RWPE1 (cell line): ENCODE data around the gene SH3PXD2A.
"Not testable (repeated sequence)": the region's sequence is repeated elsewhere in the genome, so short reads cannot be mapped to it uniquely, and the experiment has no call there.

Experiments
- CTCF ChIA-PET: fragments of 350-600 bp; sonication (Branson Sonifier 250); formaldehyde crosslinking; extraction: SDS; loops from one replicate; lab custom pipeline; 2021; lab: Yijun Ruan, JAX
- POLR2A ChIA-PET: fragments of 400-600 bp; formaldehyde crosslinking; extraction: SDS; loops from one replicate; lab custom pipeline; 2020; ENCODE audit warnings: antibody characterized with exemption; ENCODE audit not compliant: low non-redundant PET; lab: Yijun Ruan, JAX
- DNase-seq: peaks from one replicate; pipeline ENCODE4 v3.0.0; 2012; ENCODE audit warnings: low spot score
- H3K27ac ChIP-seq: fragments of 450-650 bp; 2 replicates; pipeline ENCODE4 v1.5.1; 2017
- TF ChIP-seq, protein P1 (sequence below): fragments of 450-650 bp; conservative IDR thresholded peaks from 2 replicates; pipeline ENCODE4 v1.5.1; 2017; ENCODE audit warnings: low read depth, mild to moderate bottlenecking

Gene SH3PXD2A

DNA sequence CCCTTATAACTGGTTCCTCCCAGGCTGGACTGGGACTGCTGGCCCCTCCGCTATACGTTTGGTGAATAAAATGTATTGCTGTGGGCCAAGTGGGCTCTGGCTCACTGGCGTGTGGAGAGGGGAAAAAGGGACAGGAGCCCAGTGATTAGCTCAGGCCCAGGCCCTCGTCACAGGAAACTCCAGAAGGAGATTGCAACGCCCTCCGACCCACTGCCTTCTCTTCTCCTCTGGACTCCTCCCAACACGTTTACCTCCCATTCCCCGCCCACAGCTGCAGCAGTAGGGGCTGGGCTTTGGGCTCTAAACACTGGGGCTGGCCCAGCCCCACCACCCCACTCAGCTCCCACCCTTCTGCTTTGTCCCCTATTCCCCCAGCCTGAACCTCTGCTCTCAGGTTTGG lies 188.0 kb downstream of the SH3PXD2A start:
- TF ChIP-seq, protein P1, sequence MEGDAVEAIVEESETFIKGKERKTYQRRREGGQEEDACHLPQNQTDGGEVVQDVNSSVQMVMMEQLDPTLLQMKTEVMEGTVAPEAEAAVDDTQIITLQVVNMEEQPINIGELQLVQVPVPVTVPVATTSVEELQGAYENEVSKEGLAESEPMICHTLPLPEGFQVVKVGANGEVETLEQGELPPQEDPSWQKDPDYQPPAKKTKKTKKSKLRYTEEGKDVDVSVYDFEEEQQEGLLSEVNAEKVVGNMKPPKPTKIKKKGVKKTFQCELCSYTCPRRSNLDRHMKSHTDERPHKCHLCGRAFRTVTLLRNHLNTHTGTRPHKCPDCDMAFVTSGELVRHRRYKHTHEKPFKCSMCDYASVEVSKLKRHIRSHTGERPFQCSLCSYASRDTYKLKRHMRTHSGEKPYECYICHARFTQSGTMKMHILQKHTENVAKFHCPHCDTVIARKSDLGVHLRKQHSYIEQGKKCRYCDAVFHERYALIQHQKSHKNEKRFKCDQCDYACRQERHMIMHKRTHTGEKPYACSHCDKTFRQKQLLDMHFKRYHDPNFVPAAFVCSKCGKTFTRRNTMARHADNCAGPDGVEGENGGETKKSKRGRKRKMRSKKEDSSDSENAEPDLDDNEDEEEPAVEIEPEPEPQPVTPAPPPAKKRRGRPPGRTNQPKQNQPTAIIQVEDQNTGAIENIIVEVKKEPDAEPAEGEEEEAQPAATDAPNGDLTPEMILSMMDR: no peak
- peak overlapping the region; percentile 34 for H3K27ac ChIP-seq
- ChIA-PET POLR2A (interaction anchor here (0.9 kb wide), 1 partner anchor 9 kb away, joined by 3 read pairs; no protein-coding TSS in a partner anchor), CTCF (interaction anchor here (0.6 kb wide), 1 partner anchor 456 kb away, joined by 3 read pairs; no protein-coding TSS in a partner anchor)
- no peak for DNase-seq

DNA sequence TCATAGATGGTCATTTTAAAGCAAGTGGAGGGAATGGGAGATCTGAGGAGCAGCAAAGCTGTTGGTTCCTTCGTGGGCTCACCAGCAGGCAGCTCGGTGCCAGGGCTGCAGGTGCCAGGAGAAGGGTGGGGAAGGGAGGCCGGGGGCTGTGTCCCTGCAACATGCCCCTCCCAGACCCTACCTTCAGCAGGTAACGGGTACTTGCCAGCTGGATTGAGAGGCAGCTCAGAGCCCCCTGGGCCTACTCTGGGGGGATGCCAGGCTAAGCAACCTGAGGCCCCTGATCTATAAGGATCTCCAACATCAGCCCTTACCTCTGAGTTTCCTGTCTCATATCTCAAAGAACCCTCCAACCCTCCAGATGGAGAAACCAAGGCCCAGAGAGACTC lies 188.6 kb downstream of the SH3PXD2A start:
- TF ChIP-seq, protein P1: no peak
- ChIA-PET CTCF (interaction anchor here (0.5 to 1.2 kb wide), 3 partner anchors 30 to 221 kb away, joined by 3 to 4 read pairs (median 4); no protein-coding TSS in a partner anchor), POLR2A (interaction anchor here (0.9 kb wide), 1 partner anchor 10 kb away, joined by 3 read pairs; no protein-coding TSS in a partner anchor)
- peak overlapping the region; percentile 34 for H3K27ac ChIP-seq
- no peak for DNase-seq

- no peak for DNase-seq
- H3K27ac ChIP-seq: peak overlapping the region; percentile 59
- TF ChIP-seq, protein P1: no peak
- POLR2A ChIA-PET: interaction anchor here (0.9 kb wide), 1 partner anchor 10 kb away, joined by 3 read pairs; no protein-coding TSS in a partner anchor
- CTCF ChIA-PET: interaction anchor here (0.5 to 1.3 kb wide), 4 partner anchors 31 to 222 kb away, joined by 3 to 4 read pairs (median 4); no protein-coding TSS in a partner anchor
Observed at GRCh38 chr10:103666087-103666761, 189.2 kb downstream of the SH3PXD2A start.

DNA sequence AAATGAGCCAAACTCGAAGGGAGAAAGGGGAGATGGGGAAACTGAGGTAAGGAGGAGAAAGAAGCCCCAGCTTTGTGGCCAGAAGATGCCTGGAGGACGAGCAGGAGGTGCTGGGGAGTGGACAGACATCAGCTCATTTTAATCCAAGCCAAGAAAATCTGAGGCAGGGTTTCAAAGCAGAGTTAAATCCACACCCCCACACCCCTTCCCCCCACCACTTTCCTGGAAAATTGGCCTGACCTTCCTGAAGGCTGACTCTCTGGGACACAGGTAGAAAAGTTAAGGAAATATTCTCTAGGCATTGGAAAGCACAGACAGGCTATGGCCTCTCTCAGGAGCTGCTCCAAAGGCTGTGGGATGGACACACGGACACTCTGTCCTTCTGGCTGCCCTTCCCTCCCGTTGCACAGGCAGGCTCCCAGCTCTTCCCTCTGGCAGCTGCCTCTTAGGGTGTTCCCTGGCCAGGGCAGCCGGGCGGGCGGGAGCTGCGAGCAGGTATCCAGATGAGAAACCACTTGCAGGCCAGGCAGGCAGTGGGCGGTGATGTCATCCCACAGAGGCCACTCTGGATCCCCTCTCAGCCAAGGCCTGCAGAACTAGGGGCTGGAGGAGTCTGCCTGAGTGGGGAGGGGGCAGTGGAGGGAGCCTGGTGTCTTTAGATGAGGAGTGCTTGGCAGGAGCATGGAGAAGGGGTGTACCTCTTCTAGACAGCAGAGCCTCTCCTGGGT lies 190.1 kb downstream of the SH3PXD2A start:
- TF ChIP-seq, protein P1: no peak
- ChIA-PET CTCF (interaction anchor here (1.2 to 1.3 kb wide), 2 partner anchors 32 to 60 kb away, joined by 3 to 4 read pairs; no protein-coding TSS in a partner anchor), POLR2A (no interaction called here)
- H3K27ac ChIP-seq: peak overlapping the region; percentile 59
- no peak for DNase-seq

DNA sequence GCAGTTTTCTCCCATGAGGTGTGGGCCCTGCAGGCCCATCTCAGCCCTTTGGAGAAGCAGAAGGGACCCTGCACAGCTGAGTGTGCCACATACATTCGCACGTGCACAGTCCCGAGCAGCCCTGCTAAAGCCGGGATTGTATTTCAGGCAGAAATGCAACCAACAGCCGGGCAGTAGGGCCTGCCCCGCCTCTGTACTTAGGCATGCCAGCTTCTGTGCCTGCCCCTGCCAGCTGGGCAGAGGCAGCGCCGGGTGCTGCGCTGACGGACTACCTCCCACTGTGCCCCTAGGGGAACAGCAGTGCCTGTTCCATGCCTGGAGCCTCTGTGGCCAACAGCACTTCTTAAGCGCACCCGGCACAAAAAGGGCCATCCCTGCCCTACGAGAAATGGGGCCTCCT lies 191.6 kb downstream of the SH3PXD2A start:
- POLR2A ChIA-PET: no interaction called here
- no peak for DNase-seq
- H3K27ac ChIP-seq: peak overlapping the region; percentile 59
- TF ChIP-seq, protein P1: no peak
- CTCF ChIA-PET: no interaction called here

DNA sequence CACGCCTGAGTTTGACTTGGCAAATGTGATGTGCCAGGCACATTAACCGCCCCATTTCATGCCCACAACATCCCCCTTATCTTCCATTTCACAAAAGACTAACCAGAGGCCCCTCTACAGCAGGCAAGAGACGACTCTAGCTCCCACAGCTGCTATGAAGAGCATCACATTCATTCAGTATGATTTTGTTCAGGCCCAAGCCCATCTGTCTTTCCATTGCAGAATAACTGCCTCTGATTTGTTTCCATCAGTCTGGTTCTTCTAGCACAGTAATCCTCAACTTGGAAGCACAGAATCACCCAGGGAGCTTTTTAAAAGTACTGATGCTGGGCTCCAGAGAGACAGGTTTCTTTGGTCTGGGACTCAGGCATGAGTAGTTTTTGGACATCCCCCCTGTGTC lies 192.1 kb downstream of the SH3PXD2A start:
- ChIA-PET POLR2A (no interaction called here), CTCF (interaction anchor here (0.6 kb wide), 1 partner anchor 49 kb away, joined by 3 read pairs; no protein-coding TSS in a partner anchor)
- DNase-seq: no peak
- TF ChIP-seq, protein P1: no peak
- peak overlapping the region; percentile 59 for H3K27ac ChIP-seq

- POLR2A ChIA-PET, H3K27ac ChIP-seq, DNase-seq: not testable (repeated sequence)
- CTCF ChIA-PET: interaction anchor here (0.6 kb wide), 1 partner anchor 50 kb away, joined by 3 read pairs; no protein-coding TSS in a partner anchor
Observed at GRCh38 chr10:103662704-103663103, 192.7 kb downstream of the SH3PXD2A start.
